ENCODE data around the gene BEND5.

The BEND5 gene

DNA sequence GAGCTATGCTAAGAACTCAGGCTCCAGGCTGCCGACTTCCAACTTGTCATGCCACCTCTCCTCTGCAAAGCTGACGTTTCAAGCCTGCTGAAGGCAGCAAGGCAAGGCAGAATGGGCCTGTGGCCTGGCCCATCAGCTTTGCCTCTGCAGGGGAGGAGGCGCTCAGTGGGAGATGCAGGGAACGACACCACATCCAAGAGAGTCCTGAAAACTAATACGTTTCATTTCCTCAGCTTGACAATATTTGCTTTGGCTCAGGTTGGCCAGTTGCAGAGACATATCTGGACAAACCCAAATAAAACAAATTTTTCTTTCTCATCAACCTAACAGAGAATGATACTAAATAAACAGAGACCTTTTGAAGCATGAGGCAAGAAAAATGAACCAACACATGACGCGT, 35.3 kb downstream of the BEND5 start:
- no peak overlapping the region for H3K4me3 ChIP-seq (ENCODE audit: low read depth, low read length)
- TF ChIP-seq, protein P1, sequence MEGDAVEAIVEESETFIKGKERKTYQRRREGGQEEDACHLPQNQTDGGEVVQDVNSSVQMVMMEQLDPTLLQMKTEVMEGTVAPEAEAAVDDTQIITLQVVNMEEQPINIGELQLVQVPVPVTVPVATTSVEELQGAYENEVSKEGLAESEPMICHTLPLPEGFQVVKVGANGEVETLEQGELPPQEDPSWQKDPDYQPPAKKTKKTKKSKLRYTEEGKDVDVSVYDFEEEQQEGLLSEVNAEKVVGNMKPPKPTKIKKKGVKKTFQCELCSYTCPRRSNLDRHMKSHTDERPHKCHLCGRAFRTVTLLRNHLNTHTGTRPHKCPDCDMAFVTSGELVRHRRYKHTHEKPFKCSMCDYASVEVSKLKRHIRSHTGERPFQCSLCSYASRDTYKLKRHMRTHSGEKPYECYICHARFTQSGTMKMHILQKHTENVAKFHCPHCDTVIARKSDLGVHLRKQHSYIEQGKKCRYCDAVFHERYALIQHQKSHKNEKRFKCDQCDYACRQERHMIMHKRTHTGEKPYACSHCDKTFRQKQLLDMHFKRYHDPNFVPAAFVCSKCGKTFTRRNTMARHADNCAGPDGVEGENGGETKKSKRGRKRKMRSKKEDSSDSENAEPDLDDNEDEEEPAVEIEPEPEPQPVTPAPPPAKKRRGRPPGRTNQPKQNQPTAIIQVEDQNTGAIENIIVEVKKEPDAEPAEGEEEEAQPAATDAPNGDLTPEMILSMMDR (IDR thresholded peaks at IDR 0.05; ENCODE audit: borderline replicate concordance, insufficient read depth, low read depth, low read length), result no peak

DNA sequence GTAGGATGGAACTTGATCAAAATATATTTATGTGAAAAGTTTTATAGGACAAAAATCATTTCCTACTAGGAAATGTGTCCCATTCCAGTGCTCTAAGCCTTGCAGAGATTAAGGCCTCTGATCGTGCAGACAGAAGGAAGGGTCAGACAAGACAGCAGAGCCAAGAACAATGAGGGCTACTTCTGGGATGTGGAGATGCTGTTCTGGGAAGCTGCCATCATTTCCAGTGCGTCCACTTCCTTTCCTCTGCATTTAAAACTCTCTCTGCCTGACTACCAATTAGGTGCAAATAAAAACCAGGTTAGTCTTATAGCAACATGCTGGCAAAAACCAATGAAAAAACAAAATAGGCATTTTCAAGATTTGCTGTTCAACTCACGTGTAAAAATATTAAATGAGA, 36.1 kb downstream of the BEND5 start:
- TF ChIP-seq, protein P1 (IDR thresholded peaks at IDR 0.05; ENCODE audit: borderline replicate concordance, insufficient read depth, low read depth, low read length), result no peak
- no peak overlapping the region for H3K4me3 ChIP-seq (ENCODE audit: low read depth, low read length)

DNA sequence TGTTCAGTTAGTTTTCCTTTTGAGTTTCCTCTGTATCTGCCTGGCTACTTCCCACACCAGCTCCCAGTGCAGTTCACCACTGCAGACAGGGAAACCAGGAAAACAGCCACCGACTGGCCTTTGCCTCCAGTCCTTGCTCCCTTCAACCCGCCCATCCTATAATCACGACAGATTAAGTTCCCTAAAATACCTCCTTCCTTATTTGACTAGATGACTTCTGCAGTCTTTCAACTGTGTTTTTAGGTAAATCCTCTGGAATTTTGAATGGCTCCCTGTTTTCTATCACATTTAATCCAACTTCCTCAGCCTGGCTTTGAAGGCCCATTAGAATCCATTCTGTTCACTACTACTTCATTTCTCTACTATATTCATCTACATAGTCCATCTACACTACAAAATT, 37.6 kb downstream of the BEND5 start:
- no peak overlapping the region for H3K4me3 ChIP-seq (ENCODE audit: low read depth, low read length)
- TF ChIP-seq, protein P1 (IDR thresholded peaks at IDR 0.05; ENCODE audit: borderline replicate concordance, insufficient read depth, low read depth, low read length), result no peak

DNA sequence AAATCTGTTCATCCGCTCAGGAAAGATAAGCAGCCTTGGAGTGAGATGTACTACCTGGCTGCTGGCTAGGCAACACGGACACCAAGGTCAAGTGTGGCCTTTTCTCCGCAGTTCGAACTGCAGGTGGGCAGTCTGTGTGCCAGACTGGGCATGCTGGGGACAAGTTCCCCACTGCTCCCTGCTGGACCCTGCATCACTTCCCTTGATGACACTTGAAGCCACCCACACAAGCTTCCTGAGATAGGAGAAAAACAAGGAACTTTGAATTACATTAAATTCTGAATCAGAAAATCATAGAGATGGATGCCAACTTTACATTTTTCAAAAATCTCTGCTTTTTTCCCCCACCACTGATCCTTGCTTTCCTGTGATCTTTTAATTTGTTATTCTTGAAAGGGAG, 38.3 kb downstream of the BEND5 start:
- TF ChIP-seq, protein P1 (IDR thresholded peaks at IDR 0.05; ENCODE audit: borderline replicate concordance, insufficient read depth, low read depth, low read length), result no peak
- no peak overlapping the region for H3K4me3 ChIP-seq (ENCODE audit: low read depth, low read length)

DNA sequence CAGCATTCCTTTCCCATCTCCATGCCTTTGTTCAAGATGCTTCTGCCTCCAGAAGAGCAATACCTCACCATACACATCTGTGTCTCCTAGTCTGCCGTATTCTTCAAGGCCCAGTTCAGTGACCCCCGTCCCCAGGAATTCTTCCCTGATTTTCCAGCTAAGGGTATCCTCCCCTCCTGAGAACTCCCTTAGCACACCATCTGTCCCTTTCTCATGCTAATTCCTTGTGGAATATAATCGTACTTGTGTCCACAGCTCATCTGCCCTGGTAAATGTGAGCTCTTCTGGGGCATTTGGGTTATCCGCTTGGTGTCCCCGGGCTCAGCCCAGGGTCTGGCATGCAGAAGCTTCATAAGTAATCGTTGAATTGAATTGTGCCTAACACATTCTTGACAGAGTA, 40.9 kb downstream of the BEND5 start:
- H3K4me3 ChIP-seq (ENCODE audit: low read depth, low read length), result no peak overlapping the region
- TF ChIP-seq, protein P1 (IDR thresholded peaks at IDR 0.05; ENCODE audit: borderline replicate concordance, insufficient read depth, low read depth, low read length), result no peak

DNA sequence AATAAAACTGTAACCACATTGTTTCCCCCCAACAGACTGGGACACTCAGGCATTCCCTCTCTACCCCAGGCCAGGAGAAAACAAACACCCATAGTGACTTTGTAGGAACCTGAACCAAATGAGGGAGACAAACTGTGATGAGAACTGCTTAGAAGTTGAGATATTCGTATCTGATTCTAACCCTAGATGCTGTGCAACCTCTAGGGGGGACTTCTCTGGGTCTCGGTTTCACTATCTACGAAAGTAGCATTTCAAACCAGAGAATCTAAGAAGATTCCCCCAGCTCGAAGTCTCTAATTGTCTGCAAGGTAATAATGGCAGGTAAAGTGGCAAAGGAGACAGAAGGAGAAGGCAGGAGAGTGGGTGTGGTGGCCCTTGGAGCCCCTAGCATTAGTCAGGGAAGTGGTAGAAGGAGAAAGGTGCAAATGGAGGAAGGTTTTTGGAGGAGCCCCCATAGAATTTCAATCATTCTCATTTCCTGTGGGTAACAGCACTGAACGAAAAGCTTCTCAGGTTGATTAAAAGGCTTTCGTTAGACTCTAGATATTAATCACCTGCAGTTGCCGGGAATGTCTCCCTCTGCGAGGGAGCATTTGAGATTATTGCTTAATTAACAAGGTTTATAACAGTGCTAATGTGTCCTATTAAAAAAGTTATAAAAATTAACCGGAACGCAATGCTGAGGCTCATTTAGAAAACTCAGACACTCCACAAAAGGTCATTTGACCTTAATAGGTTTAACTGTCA, 46.4 kb downstream of the BEND5 start:
- no peak overlapping the region for H3K4me3 ChIP-seq (ENCODE audit: low read depth, low read length)
- TF ChIP-seq, protein P1 (IDR thresholded peaks at IDR 0.05; ENCODE audit: borderline replicate concordance, insufficient read depth, low read depth, low read length), result no peak

DNA sequence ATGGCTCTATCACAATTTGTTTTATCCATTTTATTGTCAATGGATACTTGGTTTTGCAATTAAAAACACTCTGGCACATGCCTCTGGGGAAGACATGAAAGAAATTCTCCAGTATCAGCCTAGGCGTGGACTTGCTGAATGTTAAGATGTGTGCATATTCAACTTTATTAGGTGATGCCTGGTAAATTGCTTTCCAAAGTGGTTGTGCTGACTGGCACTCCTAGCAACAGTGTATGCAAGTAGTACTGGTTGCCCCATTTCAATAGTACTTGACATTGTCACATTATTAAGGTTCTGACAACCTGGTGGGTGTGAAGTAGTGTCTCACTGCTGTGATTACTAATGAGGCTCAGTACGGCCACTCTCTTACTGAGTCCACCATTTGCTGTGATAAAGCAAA, 48.1 kb downstream of the BEND5 start:
- H3K4me3 ChIP-seq (ENCODE audit: low read depth, low read length), result no peak overlapping the region
- TF ChIP-seq, protein P1 (IDR thresholded peaks at IDR 0.05; ENCODE audit: borderline replicate concordance, insufficient read depth, low read depth, low read length), result no peak

Data from GM12875 (cell line).